BJ (cell line): ENCODE measurements around the gene MREG. TPM values are rescaled to one million over a fixed set of nuclear protein-coding genes. Genes with fewer than 3 reads are reported as not detected.

ENCODE experiments used
- CTCF ChIA-PET: fragments of 350-600 bp; formaldehyde crosslinking; extraction: SDS; loops from one replicate; lab custom pipeline; 2021; ENCODE audit warnings: antibody characterized with exemption, inconsistent platforms; lab: Yijun Ruan, JAX
- POLR2A ChIA-PET: fragments of 300-600 bp; sonication (Branson Sonifier 250); formaldehyde crosslinking; extraction: SDS; loops from one replicate; lab custom pipeline; 2021; ENCODE audit warnings: antibody characterized with exemption; lab: Charles Lee
- DNase-seq: peaks from one replicate; pipeline ENCODE4 v3.0.0-alpha.2; 2011; ENCODE audit warnings: low read depth
- H3K27me3 ChIP-seq: 2 replicates; pipeline ENCODE4 v1.6.0; 2011; ENCODE audit warnings: low read length; ENCODE audit not compliant: control insufficient read depth, insufficient read depth
- H3K36me3 ChIP-seq: 2 replicates; pipeline ENCODE4 v1.5.1; 2011; ENCODE audit warnings: low read length; ENCODE audit not compliant: control insufficient read depth, insufficient read depth
- H3K4me3 ChIP-seq: 2 replicates; pipeline ENCODE4 v1.5.1; 2011; ENCODE audit warnings: low read depth, mild to moderate bottlenecking, control low read depth, low read length
- CTCF ChIP-seq: IDR thresholded peaks from 2 replicates; pipeline ENCODE4 v1.5.1; 2011; ENCODE audit warnings: low read depth, mild to moderate bottlenecking, control low read depth, inconsistent platforms, low read length, moderate library complexity; ENCODE audit not compliant: insufficient read depth
- polyA plus RNA-seq: library from polyadenylated mRNA; depleted of rRNA; stranded (reverse); fragments of >200 nt; gene quantifications from 2 replicates; pipeline ENCODE4 v1.2.3, GENCODE V29; 2011

MREG gene
- polyA plus RNA-seq, 1 experiment = 1.1 TPM

- DNase-seq = no peak
- ChIA-PET CTCF (no interaction called here), POLR2A (no interaction called here)
- Histone ChIP-seq H3K27me3 (no peaks in the 10 kb centered on the region), H3K4me3 (no peak overlapping the region), H3K36me3 (no peaks in the 10 kb centered on the region)
- no peak for TF ChIP-seq CTCF
Measured at GRCh38 chr2:216008387-216008786, 5.0 kb downstream of the MREG start.

- H3K36me3 ChIP-seq = no peaks in the 10 kb centered on the region
Measured at GRCh38 chr2:216006164-216006663, 7.1 kb downstream of the MREG start.

GRCh38 chr2:216004697-216005283 is 8.6 kb downstream of the MREG start:
- Histone ChIP-seq H3K4me3 (no peak overlapping the region), H3K36me3 (no peaks in the 10 kb centered on the region), H3K27me3 (no peaks in the 10 kb centered on the region)
- ChIA-PET CTCF (interaction anchor here (0.6 kb wide), 1 partner anchor 34 kb away, joined by 3 read pairs; no protein-coding TSS in a partner anchor), POLR2A (no interaction called here)
- TF ChIP-seq CTCF = no peak
- no peak for DNase-seq

More at GRCh38 chr2:216006164-216006663, 7.1 kb downstream of the MREG start:
- ChIA-PET CTCF (interaction anchor here (1.2 to 1.7 kb wide), 2 partner anchors 15 to 56 kb away, joined by 3 to 4 read pairs; no protein-coding TSS in a partner anchor), POLR2A (no interaction called here)
- no peaks in the 10 kb centered on the region for H3K27me3 ChIP-seq
- DNase-seq = no peak
- no peak overlapping the region for H3K4me3 ChIP-seq
- no peak for TF ChIP-seq CTCF

- DNase-seq = no peak
- no peak overlapping the region for H3K4me3 ChIP-seq
- H3K27me3 ChIP-seq = no peaks in the 10 kb centered on the region
- ChIA-PET CTCF (interaction anchor here (1.8 kb wide), 1 partner anchor 8 kb away, joined by 6 read pairs; no protein-coding TSS in a partner anchor), POLR2A (no interaction called here)
- TF ChIP-seq CTCF = no peak
- no peaks in the 10 kb centered on the region for H3K36me3 ChIP-seq
Measured at GRCh38 chr2:216003876-216004696, 9.3 kb downstream of the MREG start.

GRCh38 chr2:216002693-216003092 is 10.7 kb downstream of the MREG start:
- ChIA-PET POLR2A (no interaction called here), CTCF (interaction anchor here (1.8 kb wide), 1 partner anchor 10 kb away, joined by 6 read pairs; no protein-coding TSS in a partner anchor)
- H3K36me3 ChIP-seq = no peaks in the 10 kb centered on the region

More at GRCh38 chr2:216002693-216003092, 10.7 kb downstream of the MREG start:
- Histone ChIP-seq H3K4me3 (no peak overlapping the region), H3K27me3 (no peaks in the 10 kb centered on the region)
- DNase-seq = no peak
- no peak for TF ChIP-seq CTCF
